ENCODE results near the gene GPX1. TPM values are rescaled to one million over a fixed set of nuclear protein-coding genes. Genes with fewer than 3 reads are reported as not detected.
"Not testable (repeated sequence)": the region's sequence is repeated elsewhere in the genome, so short reads cannot be mapped to it uniquely, and the experiment has no call there.

The GPX1 gene
- total RNA-seq, 1 experiment from 2014 or later, result 714 TPM

GRCh38 chr3:49351521-49352011 lies 6.6 kb downstream of the GPX1 start:
- H3K4me3 ChIP-seq (ENCODE audit: low read length), result peak overlapping the region; percentile 3; the same call in 1 of the 2 replicates
- CTCF ChIA-PET, result no interaction called here
- no peaks in the 10 kb centered on the region for H3K27me3 ChIP-seq (ENCODE audit: low read length)
- H4K20me1 ChIP-seq (ENCODE audit: low read length), result no peaks in the 10 kb centered on the region
- peaks cover 10% of the 10 kb centered on the region for H3K79me2 ChIP-seq (ENCODE audit: low read length)
- H3K9me3 ChIP-seq (ENCODE audit: low read length), result no peaks in the 10 kb centered on the region
- H3K36me3 ChIP-seq (ENCODE audit: low read depth, low read length), result peaks cover 8% of the 10 kb centered on the region; the same call in 1 of the 2 replicates
- H3K4me1 ChIP-seq (ENCODE audit: insufficient read depth, low read length), result peaks cover 36% of the 10 kb centered on the region
- ATAC-seq (peak; percentile 83), DNase-seq (peak; percentile 85)
- TF ChIP-seq EZH2 (IDR thresholded peaks at IDR 0.05; ENCODE audit: low read length, unreplicated experiment), result no peak
- TF ChIP-seq EZH2phosphoT487 (IDR thresholded peaks at IDR 0.05; ENCODE audit: borderline replicate concordance, low read length), result no peak
- TF ChIP-seq, protein P1, sequence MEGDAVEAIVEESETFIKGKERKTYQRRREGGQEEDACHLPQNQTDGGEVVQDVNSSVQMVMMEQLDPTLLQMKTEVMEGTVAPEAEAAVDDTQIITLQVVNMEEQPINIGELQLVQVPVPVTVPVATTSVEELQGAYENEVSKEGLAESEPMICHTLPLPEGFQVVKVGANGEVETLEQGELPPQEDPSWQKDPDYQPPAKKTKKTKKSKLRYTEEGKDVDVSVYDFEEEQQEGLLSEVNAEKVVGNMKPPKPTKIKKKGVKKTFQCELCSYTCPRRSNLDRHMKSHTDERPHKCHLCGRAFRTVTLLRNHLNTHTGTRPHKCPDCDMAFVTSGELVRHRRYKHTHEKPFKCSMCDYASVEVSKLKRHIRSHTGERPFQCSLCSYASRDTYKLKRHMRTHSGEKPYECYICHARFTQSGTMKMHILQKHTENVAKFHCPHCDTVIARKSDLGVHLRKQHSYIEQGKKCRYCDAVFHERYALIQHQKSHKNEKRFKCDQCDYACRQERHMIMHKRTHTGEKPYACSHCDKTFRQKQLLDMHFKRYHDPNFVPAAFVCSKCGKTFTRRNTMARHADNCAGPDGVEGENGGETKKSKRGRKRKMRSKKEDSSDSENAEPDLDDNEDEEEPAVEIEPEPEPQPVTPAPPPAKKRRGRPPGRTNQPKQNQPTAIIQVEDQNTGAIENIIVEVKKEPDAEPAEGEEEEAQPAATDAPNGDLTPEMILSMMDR (conservative IDR thresholded peaks at IDR 0.05; ENCODE audit: low read depth, low read length), result no peak
- peak overlapping the region; percentile 66 for H3K27ac ChIP-seq (ENCODE audit: low read length)
- peak overlapping the region; percentile 1; the same call in 1 of the 2 replicates for H2AFZ ChIP-seq (ENCODE audit: low read length)
- peak overlapping the region; percentile 52 for H3K4me2 ChIP-seq (ENCODE audit: low read length)
- POLR2A ChIA-PET (ENCODE audit: unreplicated experiment), result interaction anchor here (0.5 to 0.8 kb wide), 4 partner anchors 37 to 178 kb away, joined by 3 to 31 read pairs (median 4); partner anchors contain the start of genes DAG1 and NICN1
- no TSS peak for BruUV-seq (replicated peaks)
- H3K9ac ChIP-seq (ENCODE audit: low read length), result peak overlapping the region; percentile 6
- intact Hi-C loops (cut with micrococcal nuclease), result no loop called here
- H3K9me2 ChIP-seq (replicated peaks; ENCODE audit: low read length), result no peaks in the 10 kb centered on the region
- H3F3A ChIP-seq (ENCODE audit: low read length, unreplicated experiment), result peaks cover 9% of the 10 kb centered on the region

GRCh38 chr3:49349348-49350114 lies 8.6 kb downstream of the GPX1 start:
- DNase-seq, result no peak
- H3K9me2 ChIP-seq (replicated peaks; ENCODE audit: low read length), result no peaks in the 10 kb centered on the region
- no TSS peak for BruUV-seq (replicated peaks)
- H4K20me1 ChIP-seq (ENCODE audit: low read length), result no peaks in the 10 kb centered on the region
- H3K79me2 ChIP-seq (ENCODE audit: low read length), result no peaks in the 10 kb centered on the region
- peaks cover 45% of the 10 kb centered on the region for H3K4me1 ChIP-seq (ENCODE audit: insufficient read depth, low read length)
- H3K9me3 ChIP-seq (ENCODE audit: low read length), result no peaks in the 10 kb centered on the region
- no peak overlapping the region for H2AFZ ChIP-seq (ENCODE audit: low read length)
- H3K4me3 ChIP-seq (ENCODE audit: low read length), result no peak overlapping the region
- intact Hi-C loops (cut with micrococcal nuclease), result no loop called here
- H3K27me3 ChIP-seq (ENCODE audit: low read length), result no peaks in the 10 kb centered on the region
- no peaks in the 10 kb centered on the region for H3K36me3 ChIP-seq (ENCODE audit: low read depth, low read length)
- peaks cover 15% of the 10 kb centered on the region for H3F3A ChIP-seq (ENCODE audit: low read length, unreplicated experiment)
- H3K4me2 ChIP-seq (ENCODE audit: low read length), result no peak overlapping the region
- POLR2A ChIA-PET (ENCODE audit: unreplicated experiment), result no interaction called here
- no peak for TF ChIP-seq EZH2 (IDR thresholded peaks at IDR 0.05; ENCODE audit: low read length, unreplicated experiment)
- TF ChIP-seq EZH2phosphoT487 (IDR thresholded peaks at IDR 0.05; ENCODE audit: borderline replicate concordance, low read length), result no peak
- TF ChIP-seq, protein P1 (conservative IDR thresholded peaks at IDR 0.05; ENCODE audit: low read depth, low read length), result no peak
- no peak overlapping the region for H3K9ac ChIP-seq (ENCODE audit: low read length)
- CTCF ChIA-PET, result no interaction called here
- H3K27ac ChIP-seq (ENCODE audit: low read length), result no peak overlapping the region
- ATAC-seq, result no peak

DNA sequence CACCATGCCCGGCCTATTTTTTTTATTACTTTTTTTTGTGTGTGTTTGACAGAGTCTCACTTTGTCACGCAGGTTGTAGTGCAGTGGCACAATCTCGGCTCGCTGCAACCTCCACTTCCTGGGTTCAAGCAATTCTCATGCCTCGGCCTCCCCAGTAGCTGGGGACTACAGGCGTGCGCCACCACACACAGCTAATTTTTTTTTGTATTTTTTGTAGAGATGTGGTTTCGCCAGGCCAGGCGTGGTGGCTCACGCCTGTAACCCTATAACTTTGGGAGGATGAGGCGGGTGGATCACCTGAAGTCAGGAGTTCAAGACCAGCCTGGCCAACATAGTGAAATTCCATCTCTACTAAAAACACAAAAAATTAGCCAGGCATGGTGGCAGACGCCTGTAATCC lies 9.8 kb downstream of the GPX1 start:
- H3K79me2 ChIP-seq (ENCODE audit: low read length); H4K20me1 ChIP-seq (ENCODE audit: low read length); H3K4me3 ChIP-seq (ENCODE audit: low read length); H3K36me3 ChIP-seq (ENCODE audit: low read depth, low read length); H3K27ac ChIP-seq (ENCODE audit: low read length); H3K4me2 ChIP-seq (ENCODE audit: low read length); H2AFZ ChIP-seq (ENCODE audit: low read length); DNase-seq; CTCF ChIA-PET; H3K27me3 ChIP-seq (ENCODE audit: low read length); BruUV-seq (replicated peaks); intact Hi-C loops (cut with micrococcal nuclease); H3K9ac ChIP-seq (ENCODE audit: low read length); H3K9me3 ChIP-seq (ENCODE audit: low read length); ATAC-seq; POLR2A ChIA-PET (ENCODE audit: unreplicated experiment); H3K9me2 ChIP-seq (replicated peaks; ENCODE audit: low read length): not testable (repeated sequence)
- Histone ChIP-seq H3K4me1 (ENCODE audit: insufficient read depth, low read length) (peaks cover 45% of the 10 kb centered on the region), H3F3A (ENCODE audit: low read length, unreplicated experiment) (peaks cover 15% of the 10 kb centered on the region)

All from PC-3 (cell line).